GM23338 (cell line): ENCODE measurements around the gene HMHB1.

ENCODE experiments used
- EZH2 ChIP-seq: fragments of 200-600 bp; sonication (generic); IDR thresholded peaks from one replicate; pipeline ENCODE4 v1.8.0; 2017; ENCODE audit warnings: antibody characterized with exemption, mild to moderate bottlenecking, low read depth; ENCODE audit not compliant: unreplicated experiment
- EZH2phosphoT487 ChIP-seq: fragments of 200-600 bp; sonication (generic); IDR thresholded peaks from one replicate; pipeline ENCODE4 v1.8.1; 2018; ENCODE audit warnings: antibody characterized with exemption; ENCODE audit not compliant: unreplicated experiment
- JUNB ChIP-seq: IDR thresholded peaks from one replicate; pipeline ENCODE4 v1.6.1; 2016; ENCODE audit warnings: antibody characterized with exemption; ENCODE audit not compliant: unreplicated experiment
- NANOG ChIP-seq: IDR thresholded peaks from 2 replicates; pipeline ENCODE4 v1.6.1; 2016; ENCODE audit warnings: antibody characterized with exemption, borderline replicate concordance
- POLR2AphosphoS5 ChIP-seq: IDR thresholded peaks from 2 replicates; pipeline ENCODE4 v1.6.1; 2016; ENCODE audit warnings: antibody characterized with exemption, low read depth
- REST ChIP-seq: IDR thresholded peaks from one replicate; pipeline ENCODE4 v1.6.1; 2018; ENCODE audit warnings: antibody characterized with exemption; ENCODE audit not compliant: unreplicated experiment
- ZNF114 ChIP-seq: fragments of 250-450 bp; sonication (Bioruptor Pico); IDR thresholded peaks from 2 replicates; pipeline ENCODE4 v1.5.0; 2020; ENCODE audit warnings: mild to moderate bottlenecking, moderate library complexity
- TF ChIP-seq, protein P1 (sequence below), 2 experiments: fragments of 200-600 bp in 1 of 2; sonication (generic) in 1 of 2; conservative IDR thresholded peaks; 2 replicates each; pipeline versions ENCODE4 v1.5.1 to v1.6.1; 2016 to 2017; ENCODE audit warnings: antibody characterized with exemption in 2 of 2, low read depth in 2 of 2, mild to moderate bottlenecking in 2 of 2, moderate library complexity in 1 of 2

DNA sequence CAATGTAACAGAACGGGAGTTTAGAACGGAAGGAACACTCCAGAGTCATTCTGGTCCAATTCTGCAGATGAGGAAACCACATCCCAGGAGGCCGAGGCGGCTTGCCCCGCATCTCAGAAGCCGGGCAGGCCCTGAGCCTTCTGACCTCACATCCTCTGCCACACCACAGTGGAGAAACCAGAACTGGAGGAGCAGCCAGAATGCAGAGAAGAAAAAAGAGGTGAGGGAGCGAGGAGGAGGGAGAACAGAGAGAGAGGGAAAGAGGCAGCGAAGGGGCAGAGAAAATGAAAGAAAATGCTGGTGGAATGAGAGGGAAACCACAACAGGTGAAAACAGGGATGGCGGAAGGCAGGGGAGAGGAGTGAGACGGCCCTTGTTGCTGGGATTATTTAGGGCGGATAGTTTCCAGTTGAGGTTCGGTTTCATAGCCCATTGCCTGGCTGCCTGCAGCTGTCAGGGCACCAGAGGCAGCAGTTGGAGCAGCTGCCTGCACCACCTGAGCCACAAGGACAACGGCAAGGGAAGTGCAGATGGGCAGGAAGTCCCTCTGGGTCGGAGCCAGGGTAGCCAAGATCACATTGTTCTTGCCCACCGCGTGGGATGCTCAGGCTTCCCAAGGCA lies at the start of gene HMHB1:
- TF ChIP-seq, protein P1, sequence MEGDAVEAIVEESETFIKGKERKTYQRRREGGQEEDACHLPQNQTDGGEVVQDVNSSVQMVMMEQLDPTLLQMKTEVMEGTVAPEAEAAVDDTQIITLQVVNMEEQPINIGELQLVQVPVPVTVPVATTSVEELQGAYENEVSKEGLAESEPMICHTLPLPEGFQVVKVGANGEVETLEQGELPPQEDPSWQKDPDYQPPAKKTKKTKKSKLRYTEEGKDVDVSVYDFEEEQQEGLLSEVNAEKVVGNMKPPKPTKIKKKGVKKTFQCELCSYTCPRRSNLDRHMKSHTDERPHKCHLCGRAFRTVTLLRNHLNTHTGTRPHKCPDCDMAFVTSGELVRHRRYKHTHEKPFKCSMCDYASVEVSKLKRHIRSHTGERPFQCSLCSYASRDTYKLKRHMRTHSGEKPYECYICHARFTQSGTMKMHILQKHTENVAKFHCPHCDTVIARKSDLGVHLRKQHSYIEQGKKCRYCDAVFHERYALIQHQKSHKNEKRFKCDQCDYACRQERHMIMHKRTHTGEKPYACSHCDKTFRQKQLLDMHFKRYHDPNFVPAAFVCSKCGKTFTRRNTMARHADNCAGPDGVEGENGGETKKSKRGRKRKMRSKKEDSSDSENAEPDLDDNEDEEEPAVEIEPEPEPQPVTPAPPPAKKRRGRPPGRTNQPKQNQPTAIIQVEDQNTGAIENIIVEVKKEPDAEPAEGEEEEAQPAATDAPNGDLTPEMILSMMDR (conservative IDR thresholded peaks at IDR 0.05; ENCODE audit: low read depth in 2 of 2), result no peak
- TF ChIP-seq REST (no peak), EZH2phosphoT487 (no peak), NANOG (no peak), EZH2 (no peak), POLR2AphosphoS5 (no peak), JUNB (no peak), ZNF114 (CRISPR knock-in tag) (no peak)
